Colonic mucosa (tissue), 4 donors: Measurements from ENCODE around the gene FZD7. TPM values are rescaled to one million over a fixed set of nuclear protein-coding genes. Genes with fewer than 3 reads are reported as not detected.

Experiments used
- DNase-seq: peaks from one replicate; pipeline ENCODE4 v3.0.0-alpha.2; 2020
- H3K27ac ChIP-seq: fragments of 200-600 bp; one replicate; pipeline ENCODE4 v1.8.0; 2021
- H3K27me3 ChIP-seq: fragments of 200-600 bp; one replicate; pipeline ENCODE4 v1.8.0; 2021
- H3K36me3 ChIP-seq: fragments of 200-600 bp; one replicate; pipeline ENCODE4 v1.8.0; 2021
- H3K4me1 ChIP-seq: fragments of 200-600 bp; one replicate; pipeline ENCODE4 v1.8.0; 2021; ENCODE audit warnings: mild to moderate bottlenecking
- H3K4me3 ChIP-seq: fragments of 200-600 bp; one replicate; pipeline ENCODE4 v1.8.0; 2021
- H3K9ac ChIP-seq, 2 donors: one replicate each; pipeline ENCODE4 v1.7.0; 2013; ENCODE audit warnings: control low read depth in 2 of 2, low read depth in 2 of 2, low read length in 2 of 2
- H3K9me3 ChIP-seq: fragments of 200-600 bp; one replicate; pipeline ENCODE4 v1.8.0; 2021
- CTCF ChIP-seq: fragments of 200-600 bp; IDR thresholded peaks from one replicate; pipeline ENCODE4 v1.8.0; 2022; ENCODE audit warnings: antibody characterized with exemption, mild to moderate bottlenecking
- intact Hi-C: fragments of 100-400 bp; cut with DNase I; formaldehyde crosslinking; loops from one replicate; pipeline ENCODE4 v1.14.1; 2022
- total RNA-seq, 2 donors: library from RNA; stranded (reverse); fragmentation: NEBNext Ultra II Directional in 1 of 2; extraction: Animal tissue kit (Norgen Biotek cat#: 25700) in 1 of 2; gene quantifications; one replicate each; pipeline ENCODE4 v1.2.1, GENCODE V29; 2021
- donor health status: healthy.
- donor health status: DM: no; HTN: no; CAD: no.
- donor health status: DM: no; HTN: no; CAD: no.

The FZD7 gene
- total RNA-seq, 2 donors from 2014 or later: 2.3 to 13.9 TPM

- DNase-seq: no peak
- Histone ChIP-seq H3K27ac (no peak overlapping the region), H3K4me3 (no peak overlapping the region), H3K36me3 (no peaks in the 10 kb centered on the region), H3K9me3 (no peaks in the 10 kb centered on the region), H3K9ac (no peak overlapping the region), H3K27me3 (no peaks in the 10 kb centered on the region), H3K4me1 (no peaks in the 10 kb centered on the region)
- no peak for TF ChIP-seq CTCF
- intact Hi-C loops: no loop called here
These were observed 14.7 kb upstream of the FZD7 start for GRCh38 chr2:202018950-202019349.

GRCh38 chr2:202019689-202020450, 13.8 kb upstream of the FZD7 start:
- DNase-seq: no peak
- Histone ChIP-seq H3K4me3 (no peak overlapping the region), H3K4me1 (no peaks in the 10 kb centered on the region), H3K9me3 (no peaks in the 10 kb centered on the region), H3K9ac (no peak overlapping the region), H3K36me3 (no peaks in the 10 kb centered on the region), H3K27me3 (no peaks in the 10 kb centered on the region), H3K27ac (no peak overlapping the region)
- intact Hi-C loops: no loop called here
- no peak for TF ChIP-seq CTCF

GRCh38 chr2:202022755-202023154, 10.9 kb upstream of the FZD7 start:
- Histone ChIP-seq H3K4me1 (no peaks in the 10 kb centered on the region), H3K27me3 (no peaks in the 10 kb centered on the region), H3K9ac (no peak overlapping the region), H3K27ac (no peak overlapping the region), H3K36me3 (no peaks in the 10 kb centered on the region), H3K4me3 (no peak overlapping the region), H3K9me3 (no peaks in the 10 kb centered on the region)
- intact Hi-C loops: no loop called here
- TF ChIP-seq CTCF: no peak
- DNase-seq: no peak

GRCh38 chr2:202023198-202023903, 10.3 kb upstream of the FZD7 start:
- no peak for TF ChIP-seq CTCF
- H3K27ac ChIP-seq: no peak overlapping the region
- no peak overlapping the region for H3K4me3 ChIP-seq
- no peak for DNase-seq
- H3K27me3 ChIP-seq: no peaks in the 10 kb centered on the region
- no peaks in the 10 kb centered on the region for H3K36me3 ChIP-seq
- intact Hi-C loops: no loop called here
- no peaks in the 10 kb centered on the region for H3K9me3 ChIP-seq
- no peak overlapping the region for H3K9ac ChIP-seq
- H3K4me1 ChIP-seq: no peaks in the 10 kb centered on the region

- H3K4me1 ChIP-seq: no peaks in the 10 kb centered on the region
- no peak overlapping the region for H3K4me3 ChIP-seq
- intact Hi-C loops: no loop called here
- TF ChIP-seq CTCF: no peak
- no peak for DNase-seq
- H3K9ac ChIP-seq: no peak overlapping the region
- H3K27ac ChIP-seq: no peak overlapping the region
- no peaks in the 10 kb centered on the region for H3K36me3 ChIP-seq
- no peaks in the 10 kb centered on the region for H3K9me3 ChIP-seq
- no peaks in the 10 kb centered on the region for H3K27me3 ChIP-seq
These were observed 9.8 kb upstream of the FZD7 start for GRCh38 chr2:202023904-202024266.
